AG04450 (cell line): ENCODE results near the gene EAF1. TPM values are rescaled to one million over a fixed set of nuclear protein-coding genes. Genes with fewer than 3 reads are reported as not detected.
"Not testable (repeated sequence)": the region's sequence is repeated elsewhere in the genome, so short reads cannot be mapped to it uniquely, and the experiment has no call there.

Source experiments
- CTCF ChIA-PET: fragments of 300-600, 350-600 bp; formaldehyde crosslinking; extraction: SDS; loops from one replicate; lab custom pipeline; 2022; ENCODE audit warnings: antibody characterized with exemption, inconsistent platforms; lab: Charles Lee
- POLR2A ChIA-PET: fragments of 350-600 bp; formaldehyde crosslinking; extraction: SDS; loops from one replicate; lab custom pipeline; 2021; ENCODE audit warnings: antibody characterized with exemption, inconsistent platforms; lab: Yijun Ruan, JAX
- DNase-seq: peaks from one replicate; pipeline ENCODE4 v3.0.0-alpha.2; 2011; ENCODE audit warnings: low read depth, low spot score
- H3K27ac ChIP-seq: one replicate; pipeline ENCODE4 v1.5.1; 2012; ENCODE audit warnings: low read depth, low read length, control low read depth
- H3K27me3 ChIP-seq: one replicate; pipeline ENCODE4 v1.6.0; 2012; ENCODE audit warnings: low read length; ENCODE audit not compliant: control insufficient read depth, insufficient read depth
- H3K4me3 ChIP-seq: 2 replicates; pipeline ENCODE4 v1.5.1; 2011; ENCODE audit warnings: mild to moderate bottlenecking, low read depth, low read length, control low read depth
- H3K9me3 ChIP-seq: 2 replicates; pipeline ENCODE4 v1.5.1; 2012; ENCODE audit warnings: low read length; ENCODE audit not compliant: control insufficient read depth, insufficient read depth
- CTCF ChIP-seq: IDR thresholded peaks from 2 replicates; pipeline ENCODE4 v1.5.1; 2011; ENCODE audit warnings: low read depth, low read length, control low read depth, inconsistent platforms
- polyA plus RNA-seq: library from polyadenylated mRNA; depleted of rRNA; stranded (reverse); fragments of >200 nt; gene quantifications from 2 replicates; pipeline ENCODE4 v1.2.3, GENCODE V29; 2011

EAF1 gene
- polyA plus RNA-seq, 1 experiment = 11.0 TPM

- DNase-seq = peak; percentile 23
- TF ChIP-seq CTCF = peak; percentile 68
- POLR2A ChIA-PET = no interaction called here
- CTCF ChIA-PET = interaction anchor here (0.6 to 6.0 kb wide), 66 partner anchors 9 to 479 kb away, joined by 3 to 247 read pairs (median 4); partner anchors contain the start of genes CAPN7 and SH3BP5
- Histone ChIP-seq H3K27me3 (no peaks in the 10 kb centered on the region), H3K9me3 (no peaks in the 10 kb centered on the region), H3K27ac (no peak overlapping the region), H3K4me3 (no peak overlapping the region)
These were observed 21.8 kb upstream of the EAF1 start for GRCh38 chr3:15405448-15406050.

GRCh38 chr3:15409239-15409638, 18.2 kb upstream of the EAF1 start:
- Histone ChIP-seq H3K27me3 (no peaks in the 10 kb centered on the region), H3K4me3 (no peak overlapping the region), H3K27ac (no peak overlapping the region), H3K9me3 (no peaks in the 10 kb centered on the region)
- no peak for TF ChIP-seq CTCF
- CTCF ChIA-PET = interaction anchor here (0.7 to 3.2 kb wide), 2 partner anchors 141 to 206 kb away, joined by 3 to 43 read pairs; no protein-coding TSS in a partner anchor
- no peak for DNase-seq
- POLR2A ChIA-PET = no interaction called here

GRCh38 chr3:15409774-15410173, 17.6 kb upstream of the EAF1 start:
- H3K4me3 ChIP-seq = no peak overlapping the region
- no peak for TF ChIP-seq CTCF
- H3K27me3 ChIP-seq = no peaks in the 10 kb centered on the region
- DNase-seq = no peak
- H3K9me3 ChIP-seq = no peaks in the 10 kb centered on the region
- CTCF ChIA-PET = interaction anchor here (0.7 kb wide), 1 partner anchor 207 kb away, joined by 3 read pairs; no protein-coding TSS in a partner anchor
- no peak overlapping the region for H3K27ac ChIP-seq
- POLR2A ChIA-PET = no interaction called here

- H3K4me3 ChIP-seq, H3K27ac ChIP-seq, H3K27me3 ChIP-seq, H3K9me3 ChIP-seq, POLR2A ChIA-PET, DNase-seq, CTCF ChIA-PET: not testable (repeated sequence)
These were observed 16.4 kb upstream of the EAF1 start for GRCh38 chr3:15410966-15411365.

- no peaks in the 10 kb centered on the region for H3K27me3 ChIP-seq
- ChIA-PET POLR2A (no interaction called here), CTCF (no interaction called here)
- no peaks in the 10 kb centered on the region for H3K9me3 ChIP-seq
- H3K4me3 ChIP-seq = no peak overlapping the region
- no peak overlapping the region for H3K27ac ChIP-seq
- no peak for DNase-seq
- no peak for TF ChIP-seq CTCF
These were observed 6.5 kb upstream of the EAF1 start for GRCh38 chr3:15420871-15421270.
